ENCODE data around the gene RASA1. TPM values are rescaled to one million over a fixed set of nuclear protein-coding genes. Genes with fewer than 3 reads are reported as not detected.

RASA1 gene
- total and polyA plus RNA-seq, 10 donors = 13.4 to 54.0 (median 36.6) TPM

DNA sequence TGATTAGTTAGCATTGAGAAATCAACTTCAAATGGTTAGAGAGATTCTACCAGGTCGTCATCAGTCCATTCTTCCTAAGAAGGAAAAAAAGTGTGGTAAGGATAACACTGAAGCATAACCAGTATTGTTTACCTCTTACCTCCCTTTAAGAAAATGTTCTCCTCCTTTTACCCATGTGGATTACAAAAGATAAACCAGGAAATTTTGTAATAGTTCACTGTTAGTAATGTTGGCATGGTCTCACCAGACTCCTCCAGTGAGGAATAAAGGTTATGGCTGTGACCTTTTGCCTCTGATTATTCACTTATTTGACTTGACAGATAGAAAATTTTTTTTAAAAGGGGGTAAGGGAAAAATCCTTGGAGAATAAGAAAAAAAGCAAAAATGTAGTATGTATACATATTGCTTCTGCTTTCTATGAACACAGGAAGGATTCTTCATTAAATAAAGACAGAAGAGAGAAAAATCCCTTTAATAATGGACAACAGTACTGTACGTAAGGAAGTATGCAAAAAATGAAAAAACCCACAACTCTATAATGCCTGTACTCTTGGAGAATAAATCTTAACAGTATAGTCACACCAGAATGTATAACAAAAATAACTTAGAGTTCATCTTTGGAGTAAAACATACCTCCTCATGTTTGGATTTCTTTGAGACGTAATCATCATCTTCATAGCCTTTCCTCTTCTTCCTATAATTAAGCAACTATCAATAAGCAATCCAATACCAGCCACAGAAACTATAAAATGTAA lies 126.9 kb downstream of the RASA1 start:
- no peak for TF ChIP-seq POLR2A (IDR thresholded peaks at IDR 0.05)
- TF ChIP-seq, protein P1, sequence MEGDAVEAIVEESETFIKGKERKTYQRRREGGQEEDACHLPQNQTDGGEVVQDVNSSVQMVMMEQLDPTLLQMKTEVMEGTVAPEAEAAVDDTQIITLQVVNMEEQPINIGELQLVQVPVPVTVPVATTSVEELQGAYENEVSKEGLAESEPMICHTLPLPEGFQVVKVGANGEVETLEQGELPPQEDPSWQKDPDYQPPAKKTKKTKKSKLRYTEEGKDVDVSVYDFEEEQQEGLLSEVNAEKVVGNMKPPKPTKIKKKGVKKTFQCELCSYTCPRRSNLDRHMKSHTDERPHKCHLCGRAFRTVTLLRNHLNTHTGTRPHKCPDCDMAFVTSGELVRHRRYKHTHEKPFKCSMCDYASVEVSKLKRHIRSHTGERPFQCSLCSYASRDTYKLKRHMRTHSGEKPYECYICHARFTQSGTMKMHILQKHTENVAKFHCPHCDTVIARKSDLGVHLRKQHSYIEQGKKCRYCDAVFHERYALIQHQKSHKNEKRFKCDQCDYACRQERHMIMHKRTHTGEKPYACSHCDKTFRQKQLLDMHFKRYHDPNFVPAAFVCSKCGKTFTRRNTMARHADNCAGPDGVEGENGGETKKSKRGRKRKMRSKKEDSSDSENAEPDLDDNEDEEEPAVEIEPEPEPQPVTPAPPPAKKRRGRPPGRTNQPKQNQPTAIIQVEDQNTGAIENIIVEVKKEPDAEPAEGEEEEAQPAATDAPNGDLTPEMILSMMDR (IDR thresholded peaks at IDR 0.05 in 8 of 11, conservative IDR thresholded peaks at IDR 0.05 in 3 of 11) = no peak
- TF ChIP-seq POLR2AphosphoS5 (IDR thresholded peaks at IDR 0.05) = no peak
- 67 to 94% (median 81%) methylated on average over 3 of the region's 3 CpGs for WGBS, 5 donors
- Histone ChIP-seq H3K36me3 (peaks cover 2 to 100% (median 95%) of the 10 kb centered on the region in 6 donors), H3K4me1 (peaks cover 2 to 69% (median 10%) of the 10 kb centered on the region in 6 donors), H3K4me3 (no peak overlapping the region), H3K27ac (no peak overlapping the region), H3K9me3 (no peaks in the 10 kb centered on the region), H3K27me3 (replicated peaks in 1 of 7) (no peaks in the 10 kb centered on the region)
- DNase-seq = no peak
- intact Hi-C loops (cut with DNase I; ENCODE audit: low total_unique reads) = no loop called here

DNA sequence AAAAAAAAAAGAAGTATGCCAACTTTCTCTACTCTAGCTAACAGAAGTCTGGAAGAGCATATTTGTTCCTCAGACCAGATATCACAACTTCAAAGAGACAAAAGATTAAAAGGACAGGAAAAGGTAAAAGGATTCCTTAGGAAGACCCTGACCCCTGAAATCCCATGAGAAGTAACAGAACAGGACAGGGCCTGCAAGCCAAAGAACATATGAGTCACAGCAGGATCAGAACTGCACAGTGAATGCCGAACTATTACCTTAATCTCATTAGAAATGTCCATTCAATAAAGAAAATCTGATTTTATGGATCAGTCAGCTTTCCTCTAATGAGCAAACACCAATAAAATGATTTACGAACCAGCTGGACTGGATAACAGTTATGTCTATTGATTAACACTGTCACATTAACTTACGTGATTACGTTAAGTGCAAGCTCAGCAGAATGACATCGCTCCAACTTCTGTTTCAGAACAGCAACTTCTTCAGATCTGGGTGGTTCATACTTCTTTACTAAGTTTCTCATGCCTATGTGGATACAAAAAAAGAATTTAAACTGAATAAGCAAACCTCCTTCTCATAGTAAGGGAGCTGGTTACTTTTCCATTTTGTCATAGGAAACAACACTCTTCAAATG lies 131.4 kb downstream of the RASA1 start:
- intact Hi-C loops (cut with DNase I; ENCODE audit: low total_unique reads) = no loop called here
- peaks cover 8 to 68% (median 16%) of the 10 kb centered on the region in 6 donors for H3K4me1 ChIP-seq
- WGBS, 5 donors = 80 to 93% (median 82%) methylated on average over 5 of the region's 5 CpGs
- H3K9me3 ChIP-seq = peaks cover 0 to 4% (median 0%) of the 10 kb centered on the region in 8 donors
- H3K4me3 ChIP-seq = no peak overlapping the region
- H3K36me3 ChIP-seq = peaks cover 0 to 100% (median 82%) of the 10 kb centered on the region in 6 donors
- TF ChIP-seq POLR2A (IDR thresholded peaks at IDR 0.05) (no peak), POLR2AphosphoS5 (IDR thresholded peaks at IDR 0.05) (no peak)
- TF ChIP-seq, protein P1 (IDR thresholded peaks at IDR 0.05 in 8 of 11, conservative IDR thresholded peaks at IDR 0.05 in 3 of 11) = no peak
- peak overlapping the region in 7 of 8 donors; percentile 3 to 75 (median 49) for H3K27ac ChIP-seq
- no peaks in the 10 kb centered on the region for H3K27me3 ChIP-seq (replicated peaks in 1 of 7)
- no peak for DNase-seq

DNA sequence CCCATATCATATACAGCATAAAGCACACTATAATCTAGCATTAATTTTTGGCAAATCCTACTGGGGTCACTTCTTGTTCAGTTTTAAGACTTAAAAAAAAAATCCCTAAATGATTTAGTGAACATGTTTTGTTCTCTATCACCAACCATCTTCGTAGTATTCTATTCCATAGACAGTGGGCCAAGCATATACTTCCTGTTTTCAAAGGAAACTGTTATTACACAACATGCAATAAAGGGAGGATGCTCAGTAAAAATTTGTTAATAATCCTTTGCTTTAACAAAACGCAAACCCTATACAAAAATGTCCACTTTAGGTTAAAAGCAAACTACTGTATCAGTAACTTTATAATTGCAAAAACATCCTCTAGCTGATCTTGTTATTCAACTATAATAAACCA lies 132.0 kb downstream of the RASA1 start:
- no peak for DNase-seq
- H3K9me3 ChIP-seq = peaks cover 0 to 4% (median 0%) of the 10 kb centered on the region in 8 donors
- H3K36me3 ChIP-seq = peaks cover 0 to 100% (median 81%) of the 10 kb centered on the region in 6 donors
- WGBS, 5 donors = 22 to 37% (median 30%) methylated on average over 2 of the region's 2 CpGs
- H3K27me3 ChIP-seq (replicated peaks in 1 of 7) = no peaks in the 10 kb centered on the region
- H3K4me3 ChIP-seq = no peak overlapping the region
- intact Hi-C loops (cut with DNase I; ENCODE audit: low total_unique reads) = no loop called here
- H3K27ac ChIP-seq = peak overlapping the region in 7 of 8 donors; percentile 3 to 75 (median 49)
- TF ChIP-seq POLR2A (IDR thresholded peaks at IDR 0.05) (no peak), POLR2AphosphoS5 (IDR thresholded peaks at IDR 0.05) (no peak)
- TF ChIP-seq, protein P1 (IDR thresholded peaks at IDR 0.05 in 8 of 11, conservative IDR thresholded peaks at IDR 0.05 in 3 of 11) = no peak
- H3K4me1 ChIP-seq = peaks cover 8 to 68% (median 16%) of the 10 kb centered on the region in 6 donors

Measured in spleen (tissue), 11 donors.